H1 (cell line): ENCODE data around the gene GNG10. TPM values are rescaled to one million over a fixed set of nuclear protein-coding genes. Genes with fewer than 3 reads are reported as not detected.

Experiments used
- CTCF ChIA-PET: fragments of 300-600 bp; sonication (Branson Sonifier 250); formaldehyde crosslinking; loops from one replicate; lab custom pipeline; 2021; ENCODE audit not compliant: partially characterized antibody; lab: Charles Lee
- POLR2A ChIA-PET: fragments of 300-600 bp; sonication (Branson Sonifier 250); formaldehyde crosslinking; loops from one replicate; lab custom pipeline; 2021; ENCODE audit warnings: inconsistent platforms; ENCODE audit not compliant: partially characterized antibody; lab: Charles Lee
- DNase-seq, 2 experiments: peaks; one replicate each; pipeline versions ENCODE4 v3.0.0 to v3.0.0-alpha.2; 2010 to 2022; ENCODE audit warnings: low spot score in 2 of 2, low read depth in 1 of 2, mixed read lengths in 1 of 2
- FAIRE-seq: peaks from 2 replicates; lab custom pipeline; 2011; peaks lifted over from hg19 to GRCh38; lab: Jason Lieb, UNC
- H2AFZ ChIP-seq: 2 replicates; pipeline ENCODE4 v1.8.1; 2012; ENCODE audit warnings: low read length, inconsistent platforms
- H2AK5ac ChIP-seq: 2 replicates; pipeline ENCODE4 v1.6.1; 2013; ENCODE audit warnings: low read depth, low read length
- H2BK120ac ChIP-seq: replicated peaks from 2 replicates; pipeline ENCODE3; 2013; ENCODE audit warnings: low read depth, low read length, inconsistent platforms
- H2BK12ac ChIP-seq: 2 replicates; pipeline ENCODE4 v1.6.1; 2013; ENCODE audit warnings: low read depth, low read length
- H2BK15ac ChIP-seq: 2 replicates; pipeline ENCODE4 v1.6.1; 2013; ENCODE audit warnings: low read length
- H2BK20ac ChIP-seq: 2 replicates; pipeline ENCODE4 v1.6.1; 2013; ENCODE audit warnings: low read length
- H2BK5ac ChIP-seq: 2 replicates; pipeline ENCODE4 v1.6.1; 2013; ENCODE audit warnings: low read depth, low read length
- H3K14ac ChIP-seq: 2 replicates; pipeline ENCODE4 v1.6.1; 2013; ENCODE audit warnings: inconsistent platforms; ENCODE audit not compliant: insufficient read length
- H3K18ac ChIP-seq: 2 replicates; pipeline ENCODE4 v1.6.1; 2013; ENCODE audit warnings: low read length; ENCODE audit errors: extremely low read depth
- H3K23ac ChIP-seq: 2 replicates; pipeline ENCODE4 v1.6.1; 2013; ENCODE audit warnings: inconsistent platforms; ENCODE audit not compliant: insufficient read length
- H3K23me2 ChIP-seq: 2 replicates; pipeline ENCODE4 v1.6.1; 2013; ENCODE audit warnings: low read depth, low read length
- H3K27ac ChIP-seq: 2 replicates; pipeline ENCODE4 v1.6.1; 2011; ENCODE audit warnings: low read depth, low read length, inconsistent platforms
- H3K27me3 ChIP-seq, 4 experiments: replicated peaks in 1 of 4; 1 replicate in 1 of 4; 2 replicates in 3 of 4; pipeline versions ENCODE4 v1.6.1 to v1.8.1; 2011 to 2013; ENCODE audit warnings: low read length in 3 of 4, mild to moderate bottlenecking in 3 of 4, inconsistent platforms in 2 of 4, mixed read lengths in 2 of 4, moderate library complexity in 1 of 4; ENCODE audit not compliant: control insufficient read depth in 3 of 4, insufficient read depth in 3 of 4; ENCODE audit errors: extremely low read depth in 1 of 4
- H3K36me3 ChIP-seq, 4 experiments: 2 replicates each; pipeline versions ENCODE4 v1.6.1 to v1.8.1; 2011 to 2013; ENCODE audit warnings: mild to moderate bottlenecking in 4 of 4, low read length in 3 of 4, moderate library complexity in 2 of 4, control low read depth in 1 of 4, inconsistent platforms in 1 of 4; ENCODE audit not compliant: insufficient read depth in 4 of 4, control insufficient read depth in 2 of 4
- H3K4ac ChIP-seq: replicated peaks from 2 replicates; pipeline ENCODE3; 2013; ENCODE audit warnings: low read length, low read depth, mixed read lengths, inconsistent platforms; ENCODE audit not compliant: insufficient read length
- H3K4me1 ChIP-seq, 4 experiments: replicated peaks in 1 of 4; 1 replicate in 1 of 4; 2 replicates in 3 of 4; pipeline versions ENCODE4 v1.6.1 to v1.8.1; 2011 to 2013; ENCODE audit warnings: low read length in 3 of 4, inconsistent platforms in 2 of 4, mixed read lengths in 1 of 4; ENCODE audit not compliant: insufficient read depth in 4 of 4, control insufficient read depth in 3 of 4
- H3K4me2 ChIP-seq, 2 experiments: 2 replicates each; pipeline versions ENCODE4 v1.6.1 to v1.8.1; 2011 to 2013; ENCODE audit warnings: low read depth in 2 of 2, low read length in 2 of 2, control low read depth in 1 of 2, inconsistent platforms in 1 of 2, mild to moderate bottlenecking in 1 of 2; ENCODE audit not compliant: insufficient read depth in 1 of 2
- H3K4me3 ChIP-seq, 4 experiments: fragments of 200-600, 300-600 bp in 1 of 4; sonication (generic), shearing (Covaris generic), sonication (Bioruptor Twin) in 1 of 4; 2 replicates each; pipeline versions ENCODE4 v1.5.1 to v1.8.1; 2011 to 2016; ENCODE audit warnings: low read length in 4 of 4, low read depth in 3 of 4, control low read depth in 2 of 4, inconsistent platforms in 2 of 4, mild to moderate bottlenecking in 2 of 4, mixed read lengths in 1 of 4, moderate library complexity in 1 of 4; ENCODE audit not compliant: insufficient read depth in 2 of 4; ENCODE audit errors: extremely low read depth in 1 of 4
- H3K56ac ChIP-seq: replicated peaks from 2 replicates; pipeline ENCODE3; 2013; ENCODE audit warnings: low read depth, mild to moderate bottlenecking, mixed read lengths, low read length, inconsistent platforms; ENCODE audit not compliant: insufficient read length
- H3K79me1 ChIP-seq: 2 replicates; pipeline ENCODE4 v1.6.1; 2013; ENCODE audit warnings: low read depth, low read length, control low read depth
- H3K79me2 ChIP-seq, 2 experiments: 2 replicates each; pipeline versions ENCODE4 v1.6.1 to v1.8.1; 2012 to 2013; ENCODE audit warnings: low read length in 2 of 2, mild to moderate bottlenecking in 2 of 2, inconsistent platforms in 1 of 2; ENCODE audit not compliant: insufficient read depth in 2 of 2, control insufficient read depth in 1 of 2
- H3K9ac ChIP-seq, 4 experiments: replicated peaks in 1 of 4; 1 replicate in 1 of 4; 2 replicates in 3 of 4; pipeline versions ENCODE4 v1.6.1 to v1.8.1; 2011 to 2013; ENCODE audit warnings: low read depth in 3 of 4, low read length in 3 of 4, control low read depth in 2 of 4, mild to moderate bottlenecking in 2 of 4, moderate library complexity in 2 of 4, inconsistent platforms in 1 of 4; ENCODE audit errors: extremely low read depth in 1 of 4
- H3K9me3 ChIP-seq, 2 experiments: 2 replicates each; pipeline versions ENCODE4 v1.6.1 to v1.8.1; 2012 to 2013; ENCODE audit warnings: mild to moderate bottlenecking in 2 of 2, moderate library complexity in 2 of 2, control low read depth in 1 of 2, inconsistent platforms in 1 of 2, low read depth in 1 of 2, low read length in 1 of 2, mixed read lengths in 1 of 2; ENCODE audit not compliant: insufficient read depth in 2 of 2
- H4K20me1 ChIP-seq, 2 experiments: replicated peaks in 1 of 2; 2 replicates each; pipeline versions ENCODE3 to v1.8.1; 2011 to 2013; ENCODE audit warnings: inconsistent platforms in 2 of 2, low read length in 2 of 2, mild to moderate bottlenecking in 1 of 2; ENCODE audit not compliant: insufficient read depth in 2 of 2, control insufficient read depth in 1 of 2
- H4K5ac ChIP-seq: 2 replicates; pipeline ENCODE4 v1.6.1; 2013; ENCODE audit warnings: low read length, low read depth, mixed read lengths, inconsistent platforms; ENCODE audit not compliant: insufficient read length
- H4K8ac ChIP-seq: 2 replicates; pipeline ENCODE4 v1.8.0; 2013; ENCODE audit warnings: mild to moderate bottlenecking, moderate library complexity, low read length, inconsistent platforms; ENCODE audit not compliant: insufficient read depth; ENCODE audit errors: extremely low read depth
- H4K91ac ChIP-seq: replicated peaks from 2 replicates; pipeline ENCODE3; 2013; ENCODE audit warnings: low read length, mixed read lengths, inconsistent platforms; ENCODE audit not compliant: insufficient read length
- BRCA1 ChIP-seq: IDR thresholded peaks from 2 replicates; pipeline ENCODE4 v1.6.1; 2012; ENCODE audit warnings: low read depth, low read length, improper control_type of control experiment
- CEBPB ChIP-seq: IDR thresholded peaks from 2 replicates; pipeline ENCODE4 v1.6.1; 2012; ENCODE audit warnings: low read depth, low read length
- EGR1 ChIP-seq: IDR thresholded peaks from 2 replicates; pipeline ENCODE4 v1.6.1; 2011; ENCODE audit warnings: low read depth, low read length, borderline replicate concordance
- KDM4A ChIP-seq: IDR thresholded peaks from one replicate; pipeline ENCODE4 v1.7.1; 2012; ENCODE audit warnings: low read depth, mild to moderate bottlenecking, moderate library complexity, low read length, inconsistent platforms; ENCODE audit not compliant: severe bottlenecking
- PHF8 ChIP-seq: fragments of 200-600 bp; sonication (generic); conservative IDR thresholded peaks from 2 replicates; pipeline ENCODE4 v1.7.1; 2012; ENCODE audit warnings: low read depth, mild to moderate bottlenecking, inconsistent platforms, low read length, moderate library complexity
- POLR2A ChIP-seq, 2 experiments: IDR thresholded peaks; 1 replicate in 1 of 2; 2 replicates in 1 of 2; pipeline ENCODE4 v1.6.1; 2011; ENCODE audit warnings: low read depth in 2 of 2, low read length in 2 of 2, mild to moderate bottlenecking in 2 of 2; ENCODE audit errors: control extremely low read depth in 1 of 2
- RXRA ChIP-seq: IDR thresholded peaks from 2 replicates; pipeline ENCODE4 v1.6.1; 2011; ENCODE audit warnings: low read depth, mild to moderate bottlenecking, low read length, moderate library complexity; ENCODE audit not compliant: insufficient read depth
- SIN3A ChIP-seq, 2 experiments: IDR thresholded peaks in 1 of 2; conservative IDR thresholded peaks in 1 of 2; 2 replicates each; pipeline ENCODE4 v1.6.1; 2011 to 2012; ENCODE audit warnings: low read length in 2 of 2, improper control_type of control experiment in 1 of 2, low read depth in 1 of 2, mild to moderate bottlenecking in 1 of 2
- SUZ12 ChIP-seq: fragments of 200-600 bp; sonication (generic); IDR thresholded peaks from 2 replicates; pipeline ENCODE4 v1.6.1; 2012; ENCODE audit warnings: mild to moderate bottlenecking, inconsistent platforms, low read length, moderate library complexity, mixed read lengths
- TAF1 ChIP-seq: IDR thresholded peaks from 2 replicates; pipeline ENCODE4 v1.6.1; 2011; ENCODE audit warnings: mild to moderate bottlenecking, low read depth, low read length
- WGBS, 2 experiments: shearing (Covaris generic) in 1 of 2; methylation state at CpG; one replicate each; pipeline versions ENCODE4 v1.1.6 to v1.1.7; 2013 to 2015; ENCODE audit warnings: low lambda C conversion rate in 2 of 2, mixed read lengths in 2 of 2, inconsistent platforms in 1 of 2, low coverage in 1 of 2, missing lambda C conversion rate in 1 of 2; ENCODE audit not compliant: insufficient replicate concordance in 2 of 2, insufficient coverage in 1 of 2, insufficient read length in 1 of 2; ENCODE audit errors: extremely low coverage in 1 of 2, missing lambda C conversion rate in 1 of 2; 5-methylcytosine and 5-hydroxymethylcytosine counted together
- polyA plus RNA-seq, 7 experiments: library from polyadenylated mRNA; depleted of rRNA in 3 of 7; stranded (reverse) in 5 of 7; unstranded in 2 of 7; fragments of >200 nt in 5 of 7; fragments of 200-250 nt in 2 of 7; gene quantifications; 1 replicate in 5 of 7; 2 replicates in 1 of 7; 4 replicates in 1 of 7; pipeline versions ENCODE4 v1.2.1 to v1.2.3, GENCODE V29; 2011 to 2013; ENCODE audit warnings: missing spikeins in 2 of 7, mixed read lengths in 2 of 7
- total RNA-seq: library from RNA; stranded (reverse); fragmentation: NEBNext Ultra II Directional; extraction: Animal tissue kit (Norgen Biotek cat#: 25700); gene quantifications from 2 replicates; pipeline ENCODE4 v1.2.1, GENCODE V29; 2021

GNG10 gene
- total and polyA plus RNA-seq, 2 of the 8 experiments (the other 6 are each of a cell fraction or from before 2014, with no cell fraction given): 24.7 to 28.5 TPM

DNA sequence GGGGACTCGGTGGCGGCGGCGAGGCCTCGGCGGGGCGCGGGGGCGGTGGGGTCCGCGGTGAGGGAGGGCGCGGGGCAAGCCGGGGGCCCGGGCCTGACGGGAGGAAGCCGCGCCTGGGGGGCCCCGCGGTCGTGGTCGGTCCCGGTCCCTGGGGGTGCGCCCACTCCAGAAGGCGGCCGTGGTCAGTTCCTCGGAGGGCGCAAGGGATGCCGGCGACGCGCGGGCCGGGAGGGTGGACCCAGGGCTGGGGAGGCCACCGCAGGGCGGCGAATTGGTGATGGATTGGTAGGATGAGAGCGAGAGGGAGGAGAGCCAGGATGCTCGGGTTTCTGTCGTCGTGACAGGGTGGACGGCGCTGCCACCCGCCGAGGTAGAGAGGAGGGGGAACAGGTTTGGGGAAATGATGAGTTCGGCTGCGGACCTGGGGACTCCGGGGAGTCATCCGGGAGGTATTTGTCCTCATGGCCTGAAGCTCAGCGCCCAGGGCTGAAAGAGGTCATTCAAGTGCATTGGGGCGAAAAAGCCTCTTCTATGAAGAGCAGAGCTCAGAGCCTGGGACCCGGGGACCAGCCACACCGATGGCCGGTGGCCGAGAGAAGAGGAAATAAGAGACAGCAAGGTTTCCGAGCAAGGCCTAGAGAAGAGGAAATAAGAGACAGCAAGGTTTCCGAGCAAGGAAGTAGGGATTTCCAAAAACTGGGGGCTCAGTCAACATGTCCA, 557 bp downstream of the GNG10 start:
- no peak overlapping the region for H3K23ac ChIP-seq
- peak overlapping the region; percentile 61 for H4K91ac ChIP-seq
- peaks cover 2 to 11% (median 7%) of the 10 kb centered on the region in 4 experiments; a peak in 6 of 7 replicates for H3K4me1 ChIP-seq
- peak overlapping the region; percentile 69; the same call in 1 of the 2 replicates for H4K8ac ChIP-seq
- no peak overlapping the region for H3K4ac ChIP-seq
- peak overlapping the region; percentile 80 to 99 for H3K4me2 ChIP-seq
- H3K56ac ChIP-seq: no peak overlapping the region
- H2BK5ac ChIP-seq: peak overlapping the region; percentile 53; the same call in 1 of the 2 replicates
- no peak for FAIRE-seq
- H3K79me2 ChIP-seq: peaks cover 0 to 12% of the 10 kb centered on the region in 2 experiments; a peak in 2 of 4 replicates
- no peak overlapping the region for H2BK12ac ChIP-seq
- H3K9ac ChIP-seq: peak overlapping the region; percentile 51 to 62 (median 60); a peak in 6 of 7 replicates
- TF ChIP-seq KDM4A (peak; percentile 24), PHF8 (peak; percentile 8; the same call in 1 of the 2 replicates), SIN3A (conservative IDR thresholded peaks at IDR 0.05 in 1 of 2, IDR thresholded peaks at IDR 0.05 in 1 of 2; ENCODE audit: low read depth in 1 of 2, low read length in 2 of 2) (0 out of 4 replicates have a peak, but pooled peaks of 1 of the 2 experiments have one; percentile 42), RXRA (no peak), POLR2A (IDR thresholded peaks at IDR 0.05; ENCODE audit: control extremely low read depth in 1 of 2, low read depth in 2 of 2, low read length in 2 of 2) (peak in 1 of 2 experiments; percentile 22; a peak in 1 of 3 replicates), TAF1 (no peak), BRCA1 (no peak), SUZ12 (0 out of 2 replicates have a peak, but pooled peaks have one; percentile 29), CEBPB (no peak), EGR1 (no peak)
- peak in 1 of 2 experiments; percentile 67 for DNase-seq
- peaks cover 0 to 4% of the 10 kb centered on the region in 2 experiments for H4K20me1 ChIP-seq
- peaks cover 5% of the 10 kb centered on the region for H3K79me1 ChIP-seq
- no peak overlapping the region for H3K18ac ChIP-seq
- no peak overlapping the region for H4K5ac ChIP-seq
- no peaks in the 10 kb centered on the region for H3K9me3 ChIP-seq
- H2BK20ac ChIP-seq: no peak overlapping the region
- peak overlapping the region; percentile 92; the same call in 1 of the 2 replicates for H2AFZ ChIP-seq
- no peak overlapping the region for H2BK120ac ChIP-seq
- no peak overlapping the region for H3K14ac ChIP-seq
- no peaks in the 10 kb centered on the region for H3K27me3 ChIP-seq
- POLR2A ChIA-PET: interaction anchor here (1.1 to 1.9 kb wide), 2 partner anchors 10 to 31 kb away, joined by 4 to 12 read pairs; partner anchors contain the start of gene DNAJC25
- peak overlapping the region; percentile 58 for H2AK5ac ChIP-seq
- H3K27ac ChIP-seq: no peak overlapping the region
- H3K4me3 ChIP-seq: peak overlapping the region; percentile 69 to 73 (median 70)
- peaks cover 9% of the 10 kb centered on the region for H3K23me2 ChIP-seq
- 11% methylated on average over 17 of the region's 57 CpGs; no CpG with 5 or more reads in 1 of the 2 experiments for WGBS, 2 experiments
- CTCF ChIA-PET: interaction anchor here (1.2 kb wide), 1 partner anchor 12 kb away, joined by 3 read pairs; no protein-coding TSS in a partner anchor
- H2BK15ac ChIP-seq: 0 out of 2 replicates have a peak overlapping the region, but pooled peaks have one; percentile 12
- peaks cover 0 to 3% (median 0%) of the 10 kb centered on the region in 4 experiments; a peak in 2 of 8 replicates for H3K36me3 ChIP-seq
